Transverse colon (tissue), 4 donors: ENCODE results near the gene KCNQ1OT1.

ENCODE experiments used
- EP300 ChIP-seq: sonication (generic); formaldehyde crosslinking; IDR thresholded peaks from one replicate; pipeline ENCODE4 v1.6.1; 2017; ENCODE audit warnings: antibody characterized with exemption, low read depth
- POLR2A ChIP-seq: fragments of 450-650 bp; IDR thresholded peaks from one replicate; pipeline ENCODE4 v1.6.1; 2016; ENCODE audit warnings: antibody characterized with exemption, mild to moderate bottlenecking, moderate library complexity
- POLR2AphosphoS5 ChIP-seq, 3 donors: sonication (generic); formaldehyde crosslinking; IDR thresholded peaks; one replicate each; pipeline ENCODE4 v1.6.1; 2016; ENCODE audit warnings: antibody characterized with exemption in 3 of 3
- TF ChIP-seq, protein P1 (sequence below), 5 experiments: fragments of 200-600 bp in 3 of 5; fragments of 450-650 bp in 2 of 5; sonication (generic) in 3 of 5; IDR thresholded peaks; 1 replicate in 2 of 5; 2 replicates in 3 of 5; pipeline ENCODE4 v1.5.1; 2016 to 2017; ENCODE audit warnings: antibody characterized with exemption in 5 of 5, inconsistent platforms in 3 of 5, mild to moderate bottlenecking in 2 of 5, moderate library complexity in 1 of 5

DNA sequence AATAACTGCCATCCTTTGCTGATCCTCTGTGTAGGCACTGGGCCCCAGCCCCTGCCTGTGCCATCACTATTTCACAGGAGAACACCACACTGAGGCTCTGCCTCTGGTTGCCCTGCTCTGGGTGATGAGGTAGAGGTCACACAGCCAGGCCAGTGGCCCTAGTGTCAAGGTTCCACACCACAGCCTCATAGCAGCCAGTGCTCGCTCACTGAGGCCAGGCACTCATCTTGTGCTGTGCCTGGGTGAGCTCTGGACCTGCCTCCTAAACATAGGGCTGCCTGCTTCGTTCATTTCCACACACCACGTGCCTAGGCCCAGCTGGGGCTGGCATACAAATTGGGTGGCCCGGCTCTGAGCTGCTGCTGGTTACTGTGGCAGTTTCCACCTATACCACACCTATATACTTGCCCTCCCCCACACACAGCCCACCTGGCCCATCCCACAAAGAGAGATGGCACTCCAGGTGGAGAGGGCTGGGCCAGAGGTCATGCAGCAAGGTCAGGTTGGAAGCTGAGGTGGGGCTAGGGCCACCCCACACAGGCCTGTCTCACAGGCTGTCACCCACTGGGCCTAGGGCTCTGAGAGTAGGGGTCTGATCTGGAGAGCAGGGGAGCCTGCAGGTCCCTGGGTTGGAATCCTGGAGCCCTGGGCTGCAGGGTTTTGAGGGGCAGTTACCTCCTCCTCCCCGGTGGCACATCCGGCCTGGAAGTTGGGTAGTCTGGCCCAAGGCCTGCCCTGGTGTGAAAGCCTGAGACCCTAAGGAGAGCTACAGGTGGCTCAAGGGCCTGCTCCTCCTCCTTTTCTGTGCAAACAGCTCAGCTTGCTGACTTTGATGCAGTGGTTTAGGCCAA is 11.2 kb downstream of the KCNQ1OT1 start:
- TF ChIP-seq POLR2A, result no peak
- TF ChIP-seq, protein P1, sequence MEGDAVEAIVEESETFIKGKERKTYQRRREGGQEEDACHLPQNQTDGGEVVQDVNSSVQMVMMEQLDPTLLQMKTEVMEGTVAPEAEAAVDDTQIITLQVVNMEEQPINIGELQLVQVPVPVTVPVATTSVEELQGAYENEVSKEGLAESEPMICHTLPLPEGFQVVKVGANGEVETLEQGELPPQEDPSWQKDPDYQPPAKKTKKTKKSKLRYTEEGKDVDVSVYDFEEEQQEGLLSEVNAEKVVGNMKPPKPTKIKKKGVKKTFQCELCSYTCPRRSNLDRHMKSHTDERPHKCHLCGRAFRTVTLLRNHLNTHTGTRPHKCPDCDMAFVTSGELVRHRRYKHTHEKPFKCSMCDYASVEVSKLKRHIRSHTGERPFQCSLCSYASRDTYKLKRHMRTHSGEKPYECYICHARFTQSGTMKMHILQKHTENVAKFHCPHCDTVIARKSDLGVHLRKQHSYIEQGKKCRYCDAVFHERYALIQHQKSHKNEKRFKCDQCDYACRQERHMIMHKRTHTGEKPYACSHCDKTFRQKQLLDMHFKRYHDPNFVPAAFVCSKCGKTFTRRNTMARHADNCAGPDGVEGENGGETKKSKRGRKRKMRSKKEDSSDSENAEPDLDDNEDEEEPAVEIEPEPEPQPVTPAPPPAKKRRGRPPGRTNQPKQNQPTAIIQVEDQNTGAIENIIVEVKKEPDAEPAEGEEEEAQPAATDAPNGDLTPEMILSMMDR (IDR thresholded peaks at IDR 0.05), result no peak
- no peak for TF ChIP-seq POLR2AphosphoS5 (IDR thresholded peaks at IDR 0.05)
- no peak for TF ChIP-seq EP300
